ENCODE results near the gene RPS29. TPM values are rescaled to one million over a fixed set of nuclear protein-coding genes. Genes with fewer than 3 reads are reported as not detected.
"Not testable (repeated sequence)": the region's sequence is repeated elsewhere in the genome, so short reads cannot be mapped to it uniquely, and the experiment has no call there.

The RPS29 gene
- polyA plus RNA-seq, 5 donors, result 1,653 to 2,585 (median 1,859) TPM

- no peak for DNase-seq
Measured at GRCh38 chr14:49607583-49607982, 21.4 kb upstream of the RPS29 start.

GRCh38 chr14:49598485-49599300, 12.5 kb upstream of the RPS29 start, which contains the start of gene LRR1:
LRR1 (plus strand) TSS chr14:49598940; CDS start chr14:49599021, 81 bp downstream.
- peak; percentile 85 to 87 for DNase-seq

GRCh38 chr14:49598189-49598484, 12.0 kb upstream of the RPS29 start:
- DNase-seq, result no peak

- peak in 1 of 2 donors; percentile 68 for DNase-seq
Measured at GRCh38 chr14:49594347-49595091, 8.3 kb upstream of the RPS29 start.

- no peak for DNase-seq
Measured at GRCh38 chr14:49593016-49593415, 6.8 kb upstream of the RPS29 start.

- DNase-seq, result no peak
Measured at GRCh38 chr14:49589387-49589786, 3.2 kb upstream of the RPS29 start.

- peak in 1 of 2 donors; percentile 63 for DNase-seq
Measured at GRCh38 chr14:49586673-49587460, 687 bp upstream of the RPS29 start.

GRCh38 chr14:49584981-49585640, 1.1 kb downstream of the RPS29 start:
- not testable (repeated sequence) for DNase-seq

GRCh38 chr14:49584058-49584457, 2.1 kb downstream of the RPS29 start:
- DNase-seq, result no peak

- no peak for DNase-seq
Measured at GRCh38 chr14:49583629-49584028, 2.6 kb downstream of the RPS29 start.

GRCh38 chr14:49582113-49582977, 3.8 kb downstream of the RPS29 start:
- no peak for DNase-seq

- DNase-seq, result no peak
Measured at GRCh38 chr14:49581209-49582112, 4.7 kb downstream of the RPS29 start.

GRCh38 chr14:49579841-49580240, 6.3 kb downstream of the RPS29 start:
- DNase-seq, result no peak

- no peak for DNase-seq
Measured at GRCh38 chr14:49578141-49578540, 8.0 kb downstream of the RPS29 start.

GRCh38 chr14:49574038-49574437, 12.1 kb downstream of the RPS29 start:
- DNase-seq, result no peak

- DNase-seq, result no peak
Measured at GRCh38 chr14:49569281-49569680, 16.9 kb downstream of the RPS29 start.

- DNase-seq, result no peak
Measured at GRCh38 chr14:49566714-49567113, 19.5 kb downstream of the RPS29 start.

- no peak for DNase-seq
Measured at GRCh38 chr14:49559979-49560768, 26.0 kb downstream of the RPS29 start.

GRCh38 chr14:49553892-49554291, 32.3 kb downstream of the RPS29 start:
- DNase-seq, result no peak

All from right lung (tissue), 5 donors.